HepG2 (cell line): ENCODE results near the gene TWNK. TPM values are rescaled to one million over a fixed set of nuclear protein-coding genes. Genes with fewer than 3 reads are reported as not detected.

ENCODE experiments used
- ARNTL ChIP-seq: sonication (generic); formaldehyde crosslinking; IDR thresholded peaks from 2 replicates; pipeline ENCODE4 v1.4.0; 2020; ENCODE audit warnings: mild to moderate bottlenecking, missing genetic modification reagents
- CREB3 ChIP-seq: sonication (generic); formaldehyde crosslinking; IDR thresholded peaks from 2 replicates; pipeline ENCODE4 v1.5.0; 2020; ENCODE audit warnings: missing genetic modification reagents
- GFI1 ChIP-seq: sonication (generic); formaldehyde crosslinking; IDR thresholded peaks from 2 replicates; pipeline ENCODE4 v1.5.0; 2020; ENCODE audit warnings: missing genetic modification reagents, mild to moderate bottlenecking, borderline replicate concordance
- HOXA5 ChIP-seq: sonication (generic); formaldehyde crosslinking; IDR thresholded peaks from 2 replicates; pipeline ENCODE4 v1.4.0; 2020; ENCODE audit warnings: missing genetic modification reagents
- IKZF1 ChIP-seq: fragments of 450-650 bp; IDR thresholded peaks from 2 replicates; pipeline ENCODE4 v1.7.1; 2016
- NFKB2 ChIP-seq: sonication (generic); formaldehyde crosslinking; IDR thresholded peaks from 2 replicates; pipeline ENCODE4 v1.4.0; 2020; ENCODE audit warnings: missing genetic modification reagents, borderline replicate concordance
- NFKBIZ ChIP-seq: IDR thresholded peaks from 2 replicates; pipeline ENCODE4 v1.6.1; 2018; ENCODE audit warnings: missing genetic modification reagents, missing compliant biosample characterization
- NFRKB ChIP-seq: fragments of 450-650 bp; IDR thresholded peaks from 2 replicates; pipeline ENCODE4 v1.6.1; 2017
- RBM39 ChIP-seq: fragments of 200-400 bp; formaldehyde crosslinking; IDR thresholded peaks from one replicate; pipeline ENCODE4 v1.6.1; 2018; ENCODE audit warnings: antibody characterized with exemption, mild to moderate bottlenecking, low read depth, low read length; ENCODE audit not compliant: poor library complexity, severe bottlenecking
- SMAD3 ChIP-seq: sonication (generic); formaldehyde crosslinking; IDR thresholded peaks from 2 replicates; pipeline ENCODE4 v1.4.0; 2020; ENCODE audit warnings: missing genetic modification reagents
- SOX5 ChIP-seq: IDR thresholded peaks from 2 replicates; pipeline ENCODE4 v1.6.1; 2016; ENCODE audit warnings: borderline replicate concordance
- SPEN ChIP-seq: sonication (generic); formaldehyde crosslinking; IDR thresholded peaks from 2 replicates; pipeline ENCODE4 v1.5.1; 2020; ENCODE audit warnings: low read depth, mild to moderate bottlenecking, missing genetic modification reagents
- TARDBP ChIP-seq: sonication (generic); formaldehyde crosslinking; IDR thresholded peaks from 2 replicates; pipeline ENCODE4 v1.8.0; 2022; ENCODE audit warnings: mild to moderate bottlenecking, missing genetic modification reagents
- TBL1XR1 ChIP-seq: fragments of 150-350 bp; IDR thresholded peaks from 2 replicates; pipeline ENCODE4 v1.6.1; 2014; ENCODE audit warnings: borderline replicate concordance, low read length; ENCODE audit not compliant: partially characterized antibody
- TSC22D2 ChIP-seq: sonication (generic); formaldehyde crosslinking; IDR thresholded peaks from 2 replicates; pipeline ENCODE4 v1.5.1; 2020; ENCODE audit warnings: missing genetic modification reagents, mild to moderate bottlenecking, borderline replicate concordance
- ZHX1 ChIP-seq: sonication (generic); formaldehyde crosslinking; IDR thresholded peaks from 2 replicates; pipeline ENCODE4 v1.8.1; 2022; ENCODE audit warnings: low read depth, mild to moderate bottlenecking, missing genetic modification reagents
- ZNF160 ChIP-seq: sonication (generic); formaldehyde crosslinking; IDR thresholded peaks from 2 replicates; pipeline ENCODE4 v1.8.0; 2022; ENCODE audit warnings: mild to moderate bottlenecking, inconsistent platforms, missing genetic modification reagents
- ZNF224 ChIP-seq: sonication (generic); formaldehyde crosslinking; IDR thresholded peaks from 2 replicates; pipeline ENCODE4 v1.5.0; 2020; ENCODE audit warnings: mild to moderate bottlenecking, missing genetic modification reagents
- ZNF441 ChIP-seq: sonication (generic); formaldehyde crosslinking; IDR thresholded peaks from 2 replicates; pipeline ENCODE4 v1.7.0; 2021; ENCODE audit warnings: missing genetic modification reagents, borderline replicate concordance
- ZNF614 ChIP-seq: IDR thresholded peaks from 2 replicates; pipeline ENCODE4 v1.6.1; 2018; ENCODE audit warnings: missing biosample characterization, missing genetic modification reagents, inconsistent platforms, borderline replicate concordance
- ZNF773 ChIP-seq: sonication (generic); formaldehyde crosslinking; IDR thresholded peaks from 2 replicates; pipeline ENCODE4 v1.4.0; 2020; ENCODE audit warnings: missing genetic modification reagents, borderline replicate concordance
- ZNF891 ChIP-seq: sonication (generic); formaldehyde crosslinking; IDR thresholded peaks from 2 replicates; pipeline ENCODE4 v1.5.0; 2020; ENCODE audit warnings: mild to moderate bottlenecking, missing genetic modification reagents
- polyA plus RNA-seq, 8 experiments: library from polyadenylated mRNA; depleted of rRNA in 3 of 8; stranded (reverse) in 7 of 8; unstranded in 1 of 8; fragments of >200 nt; fragmentation: Illumina TruSeq in 4 of 8; extraction: Trizol in 4 of 8; gene quantifications; 2 replicates each; pipeline versions ENCODE4 v1.2.1 to v1.2.3, GENCODE V29; 2011 to 2016; ENCODE audit warnings: low read depth in 4 of 8, missing spikeins in 1 of 8, mixed read lengths in 1 of 8; ENCODE audit not compliant: insufficient read depth in 1 of 8
- total RNA-seq, 5 experiments: library from RNA; depleted of rRNA; stranded (reverse); fragments of >200 nt; fragmentation: Illumina TruSeq; extraction: Trizol; gene quantifications; 2 replicates each; pipeline ENCODE4 v1.2.3, GENCODE V29; 2016; ENCODE audit warnings: low read depth in 1 of 5
- TF ChIP-seq, protein P1 (sequence below): IDR thresholded peaks from 2 replicates; pipeline ENCODE4 v1.6.1; 2016; ENCODE audit warnings: low read depth, control low read depth
- TF ChIP-seq, protein P2 (sequence below): conservative IDR thresholded peaks from 2 replicates; pipeline ENCODE4 v1.6.1; 2018; ENCODE audit warnings: missing genetic modification reagents

Gene TWNK
- total and polyA plus RNA-seq, 2 of the 13 experiments (the other 11 are each of a cell fraction or from before 2014, with no cell fraction given) = 10.7 to 16.5 TPM

DNA sequence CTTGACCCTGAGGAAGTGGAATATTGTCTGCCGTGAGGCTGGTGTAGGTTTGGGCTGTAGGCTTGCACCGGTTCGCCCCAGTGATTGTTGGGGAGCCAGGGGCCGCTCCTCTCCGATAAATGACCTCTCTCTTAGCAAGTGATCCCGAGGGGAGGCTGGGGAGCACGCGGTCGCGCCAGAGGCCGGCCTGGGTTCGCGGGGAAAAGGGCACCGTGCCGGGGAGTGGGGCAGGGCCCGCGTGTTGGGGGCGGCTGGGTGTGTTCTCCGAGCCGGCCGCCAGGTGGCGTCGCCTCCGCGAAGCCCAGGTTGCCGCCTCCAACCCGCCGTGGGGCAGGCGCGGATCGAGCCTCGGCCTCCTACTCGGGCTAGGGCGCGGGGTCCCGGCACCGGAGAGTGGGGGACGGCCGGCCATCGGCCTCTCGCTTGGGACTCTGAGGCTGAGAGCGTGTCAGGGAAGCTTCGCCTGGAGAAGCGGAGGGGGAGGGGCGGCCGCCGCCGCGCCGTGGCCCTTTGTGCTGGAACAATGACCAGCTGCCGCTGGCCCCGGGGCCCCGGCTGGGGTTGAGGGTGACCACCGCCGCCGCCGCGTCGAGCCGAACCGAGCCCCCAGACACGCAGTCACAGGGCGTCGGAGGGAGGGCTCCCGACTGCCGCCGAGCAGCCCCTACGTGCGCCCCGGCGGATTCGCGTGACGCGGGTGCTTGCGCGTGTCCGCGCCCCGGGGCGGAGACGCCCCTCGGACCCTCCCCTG is 11.8 kb downstream of the TWNK start (continued):
- TF ChIP-seq, protein P1, sequence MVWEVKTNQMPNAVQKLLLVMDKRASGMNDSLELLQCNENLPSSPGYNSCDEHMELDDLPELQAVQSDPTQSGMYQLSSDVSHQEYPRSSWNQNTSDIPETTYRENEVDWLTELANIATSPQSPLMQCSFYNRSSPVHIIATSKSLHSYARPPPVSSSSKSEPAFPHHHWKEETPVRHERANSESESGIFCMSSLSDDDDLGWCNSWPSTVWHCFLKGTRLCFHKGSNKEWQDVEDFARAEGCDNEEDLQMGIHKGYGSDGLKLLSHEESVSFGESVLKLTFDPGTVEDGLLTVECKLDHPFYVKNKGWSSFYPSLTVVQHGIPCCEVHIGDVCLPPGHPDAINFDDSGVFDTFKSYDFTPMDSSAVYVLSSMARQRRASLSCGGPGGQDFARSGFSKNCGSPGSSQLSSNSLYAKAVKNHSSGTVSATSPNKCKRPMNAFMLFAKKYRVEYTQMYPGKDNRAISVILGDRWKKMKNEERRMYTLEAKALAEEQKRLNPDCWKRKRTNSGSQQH (CRISPR knock-in tag) = peak; percentile 46; the same call in 1 of the 2 replicates
- TF ChIP-seq IKZF1 (no peak), SMAD3 (CRISPR knock-in tag) (no peak), ZHX1 (CRISPR knock-in tag) (no peak), TBL1XR1 (no peak), RBM39 (peak; percentile 41), NFKB2 (CRISPR knock-in tag) (peak; percentile 69; the same call in 1 of the 2 replicates), ZNF160 (CRISPR knock-in tag) (peak; percentile 8; the same call in 1 of the 2 replicates), TSC22D2 (no peak; the same call in 1 of the 2 replicates), CREB3 (CRISPR knock-in tag) (no peak), ZNF614 (peak; percentile 60; the same call in 1 of the 2 replicates), TARDBP (CRISPR knock-in tag) (peak; percentile 74; the same call in 1 of the 2 replicates), NFKBIZ (CRISPR knock-in tag) (peak; percentile 70; the same call in 1 of the 2 replicates), NFRKB (no peak), ZNF441 (CRISPR knock-in tag) (peak; percentile 97), ZNF891 (peak; percentile 49; the same call in 1 of the 2 replicates), GFI1 (CRISPR knock-in tag) (peak; percentile 65; the same call in 1 of the 2 replicates), ARNTL (CRISPR knock-in tag) (peak; percentile 79; the same call in 1 of the 2 replicates), ZNF224 (CRISPR knock-in tag) (peak; percentile 77), ZNF773 (CRISPR knock-in tag) (peak; percentile 30; the same call in 1 of the 2 replicates), SOX5 (CRISPR knock-in tag) (peak; percentile 45; the same call in 1 of the 2 replicates), HOXA5 (CRISPR knock-in tag) (peak; percentile 45; the same call in 1 of the 2 replicates), SPEN (peak; percentile 53; the same call in 1 of the 2 replicates)
- TF ChIP-seq, protein P2, sequence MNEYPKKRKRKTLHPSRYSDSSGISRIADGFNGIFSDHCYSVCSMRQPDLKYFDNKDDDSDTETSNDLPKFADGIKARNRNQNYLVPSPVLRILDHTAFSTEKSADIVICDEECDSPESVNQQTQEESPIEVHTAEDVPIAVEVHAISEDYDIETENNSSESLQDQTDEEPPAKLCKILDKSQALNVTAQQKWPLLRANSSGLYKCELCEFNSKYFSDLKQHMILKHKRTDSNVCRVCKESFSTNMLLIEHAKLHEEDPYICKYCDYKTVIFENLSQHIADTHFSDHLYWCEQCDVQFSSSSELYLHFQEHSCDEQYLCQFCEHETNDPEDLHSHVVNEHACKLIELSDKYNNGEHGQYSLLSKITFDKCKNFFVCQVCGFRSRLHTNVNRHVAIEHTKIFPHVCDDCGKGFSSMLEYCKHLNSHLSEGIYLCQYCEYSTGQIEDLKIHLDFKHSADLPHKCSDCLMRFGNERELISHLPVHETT = 0 out of 2 replicates have a peak, but pooled peaks have one; percentile 70
